K562 (cell line): ENCODE results near the gene PIGX. TPM values are rescaled to one million over a fixed set of nuclear protein-coding genes. Genes with fewer than 3 reads are reported as not detected.

Source experiments
- CBFA2T2 ChIP-seq: fragments of 450-650 bp; conservative IDR thresholded peaks from 2 replicates; pipeline ENCODE4 v1.6.1; 2017; ENCODE audit warnings: mild to moderate bottlenecking
- EHMT2 ChIP-seq: fragments of 450-650 bp; IDR thresholded peaks from 2 replicates; pipeline ENCODE4 v1.6.1; 2018; ENCODE audit warnings: antibody characterized with exemption
- ELF1 ChIP-seq: fragments of 200-800 bp; sonication (Bioruptor generic); IDR thresholded peaks from 2 replicates; pipeline ENCODE4 v1.6.1; 2016; ENCODE audit warnings: missing genetic modification characterization, missing compliant biosample characterization
- FOXO4 ChIP-seq: fragments of 450-650 bp; formaldehyde crosslinking; IDR thresholded peaks from 2 replicates; pipeline ENCODE4 v1.4.0; 2020; ENCODE audit warnings: mild to moderate bottlenecking, moderate library complexity
- GATA2 ChIP-seq: sonication (generic); formaldehyde crosslinking; IDR thresholded peaks from 2 replicates; pipeline ENCODE4 v1.4.0; 2020; ENCODE audit warnings: mild to moderate bottlenecking, missing genetic modification reagents
- HOXB6 ChIP-seq: fragments of 250-450 bp; sonication (Bioruptor Pico); IDR thresholded peaks from 2 replicates; pipeline ENCODE4 v1.5.1; 2022; ENCODE audit warnings: mild to moderate bottlenecking, borderline replicate concordance
- KLF10 ChIP-seq: fragments of 250-450 bp; sonication (Bioruptor Pico); IDR thresholded peaks from 2 replicates; pipeline ENCODE4 v1.6.1; 2021; ENCODE audit warnings: matching md5 sums
- MAFF ChIP-seq: IDR thresholded peaks from 2 replicates; pipeline ENCODE4 v1.6.1; 2012; ENCODE audit warnings: low read length, improper control_type of control experiment
- MCM5 ChIP-seq: fragments of 450-650 bp; IDR thresholded peaks from 2 replicates; pipeline ENCODE4 v1.6.1; 2016; ENCODE audit warnings: low read depth
- PCBP2 ChIP-seq: fragments of 200-400 bp; formaldehyde crosslinking; IDR thresholded peaks from 2 replicates; pipeline ENCODE4 v1.6.1; 2018; ENCODE audit warnings: low read length, low read depth, mild to moderate bottlenecking, moderate library complexity; ENCODE audit not compliant: poor library complexity, severe bottlenecking
- POU5F1 ChIP-seq: fragments of 150-350 bp; IDR thresholded peaks from 2 replicates; pipeline ENCODE4 v1.6.1; 2014; ENCODE audit warnings: borderline replicate concordance, low read length, low read depth, mild to moderate bottlenecking; ENCODE audit not compliant: partially characterized antibody
- RFX1 ChIP-seq: fragments of 450-650 bp; IDR thresholded peaks from 2 replicates; pipeline ENCODE4 v1.6.1; 2016; ENCODE audit warnings: mild to moderate bottlenecking, moderate library complexity
- RREB1 ChIP-seq: fragments of 250-450 bp; sonication (Bioruptor Pico); IDR thresholded peaks from 2 replicates; pipeline ENCODE4 v1.4.0; 2020
- TCF3 ChIP-seq: sonication (generic); formaldehyde crosslinking; IDR thresholded peaks from 2 replicates; pipeline ENCODE4 v1.4.0; 2020; ENCODE audit warnings: mild to moderate bottlenecking, missing genetic modification reagents
- TCF7 ChIP-seq: sonication (generic); IDR thresholded peaks from 2 replicates; pipeline ENCODE4 v1.6.1; 2016; ENCODE audit warnings: antibody characterized with exemption, borderline replicate concordance
- XRCC5 ChIP-seq: fragments of 200-400 bp; formaldehyde crosslinking; IDR thresholded peaks from 2 replicates; pipeline ENCODE4 v1.6.1; 2017; ENCODE audit warnings: low read depth, mild to moderate bottlenecking, low read length
- ZNF696 ChIP-seq: fragments of 250-450 bp; sonication (Bioruptor Pico); conservative IDR thresholded peaks from 2 replicates; pipeline ENCODE4 v1.4.0; 2020; ENCODE audit warnings: mild to moderate bottlenecking, moderate library complexity
- polyA plus RNA-seq, 8 experiments: library from polyadenylated mRNA; depleted of rRNA in 4 of 8; stranded (reverse) in 5 of 8; unstranded in 3 of 8; fragments of >200 nt; fragmentation: Nextera tagmentation in 2 of 8; fragmentation: Illumina TruSeq in 1 of 8; extraction: Ambion mirVana in 2 of 8; extraction: Trizol in 1 of 8; gene quantifications; 2 replicates each; pipeline versions ENCODE4 v1.2.1 to v1.2.3, GENCODE V29; 2011 to 2014; ENCODE audit warnings: inconsistent platforms in 1 of 8, missing spikeins in 1 of 8
- total RNA-seq, 7 experiments: library from RNA; depleted of rRNA in 6 of 7; stranded (reverse); fragments of >200 nt in 6 of 7; fragmentation: Illumina TruSeq in 2 of 7; extraction: Trizol in 2 of 7; gene quantifications; 2 replicates each; pipeline versions ENCODE4 v1.2.1 to v1.2.3, GENCODE V29; 2011 to 2021; ENCODE audit warnings: low replicate concordance in 1 of 7
- TF ChIP-seq, protein P1 (sequence below): fragments of 450-650 bp; conservative IDR thresholded peaks from 2 replicates; pipeline ENCODE4 v1.6.1; 2016; ENCODE audit warnings: missing genetic modification characterization, low read depth, mild to moderate bottlenecking, missing compliant biosample characterization, moderate library complexity
- TF ChIP-seq, protein P2 (sequence below): sonication (generic); formaldehyde crosslinking; IDR thresholded peaks from 2 replicates; pipeline ENCODE4 v1.8.1; 2023; ENCODE audit warnings: mild to moderate bottlenecking, missing genetic modification reagents

PIGX gene
- total and polyA plus RNA-seq, 9 of the 15 experiments (the other 6 are each of a cell fraction or from before 2014, with no cell fraction given): 3.7 to 36.3 (median 26.9) TPM

GRCh38 chr3:196739671-196740480, 27.7 kb downstream of the PIGX start, which contains the start of gene PAK2 (continued):
- TF ChIP-seq POU5F1: no peak
- no peak for TF ChIP-seq TCF3
- no peak for TF ChIP-seq RFX1
- TF ChIP-seq MCM5: no peak
- TF ChIP-seq ZNF696: no peak
- peak; percentile 52 for TF ChIP-seq PCBP2
- no peak for TF ChIP-seq TCF7
- TF ChIP-seq, protein P1, sequence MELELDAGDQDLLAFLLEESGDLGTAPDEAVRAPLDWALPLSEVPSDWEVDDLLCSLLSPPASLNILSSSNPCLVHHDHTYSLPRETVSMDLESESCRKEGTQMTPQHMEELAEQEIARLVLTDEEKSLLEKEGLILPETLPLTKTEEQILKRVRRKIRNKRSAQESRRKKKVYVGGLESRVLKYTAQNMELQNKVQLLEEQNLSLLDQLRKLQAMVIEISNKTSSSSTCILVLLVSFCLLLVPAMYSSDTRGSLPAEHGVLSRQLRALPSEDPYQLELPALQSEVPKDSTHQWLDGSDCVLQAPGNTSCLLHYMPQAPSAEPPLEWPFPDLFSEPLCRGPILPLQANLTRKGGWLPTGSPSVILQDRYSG (tag): no peak
- no peak for TF ChIP-seq XRCC5
- no peak for TF ChIP-seq KLF10
- TF ChIP-seq, protein P2, sequence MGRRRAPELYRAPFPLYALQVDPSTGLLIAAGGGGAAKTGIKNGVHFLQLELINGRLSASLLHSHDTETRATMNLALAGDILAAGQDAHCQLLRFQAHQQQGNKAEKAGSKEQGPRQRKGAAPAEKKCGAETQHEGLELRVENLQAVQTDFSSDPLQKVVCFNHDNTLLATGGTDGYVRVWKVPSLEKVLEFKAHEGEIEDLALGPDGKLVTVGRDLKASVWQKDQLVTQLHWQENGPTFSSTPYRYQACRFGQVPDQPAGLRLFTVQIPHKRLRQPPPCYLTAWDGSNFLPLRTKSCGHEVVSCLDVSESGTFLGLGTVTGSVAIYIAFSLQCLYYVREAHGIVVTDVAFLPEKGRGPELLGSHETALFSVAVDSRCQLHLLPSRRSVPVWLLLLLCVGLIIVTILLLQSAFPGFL: no peak
- no peak for TF ChIP-seq GATA2 (CRISPR knock-in tag)
- no peak for TF ChIP-seq HOXB6
- TF ChIP-seq RREB1 (CRISPR knock-in tag): no peak
- TF ChIP-seq ELF1: no peak; the same call in 1 of the 2 replicates
- no peak for TF ChIP-seq EHMT2
- no peak for TF ChIP-seq FOXO4 (CRISPR knock-in tag)
- no peak for TF ChIP-seq MAFF
- no peak for TF ChIP-seq CBFA2T2
